Mesothelial cell of epicardium (in vitro differentiated cells): ENCODE measurements around the gene NOTCH1. TPM values are rescaled to one million over a fixed set of nuclear protein-coding genes. Genes with fewer than 3 reads are reported as not detected.

Experiments used
- DNase-seq, 2 experiments: peaks; one replicate each; pipeline ENCODE4 v3.0.0; 2021; ENCODE audit warnings: low spot score in 2 of 2; ENCODE audit not compliant: unreplicated experiment in 2 of 2
- H3K27ac Mint-ChIP-seq: 2 replicates; pipeline ENCODE4 v1.8.0; 2021; ENCODE audit warnings: mixed read lengths
- H3K27me3 Mint-ChIP-seq: 2 replicates; pipeline ENCODE4 v1.8.0; 2021; ENCODE audit warnings: low read depth, mixed read lengths
- H3K36me3 Mint-ChIP-seq: 2 replicates; pipeline ENCODE4 v1.8.0; 2021; ENCODE audit warnings: mixed read lengths
- H3K4me1 Mint-ChIP-seq: 2 replicates; pipeline ENCODE4 v1.8.0; 2021; ENCODE audit warnings: mixed read lengths
- H3K4me3 Mint-ChIP-seq: 2 replicates; pipeline ENCODE4 v1.8.0; 2021; ENCODE audit warnings: mild to moderate bottlenecking, moderate library complexity, mixed read lengths
- H3K9me3 Mint-ChIP-seq: 2 replicates; pipeline ENCODE4 v1.8.0; 2021; ENCODE audit warnings: mixed read lengths
- total RNA-seq: library from RNA; stranded (reverse); gene quantifications from 3 replicates; pipeline ENCODE4 v1.2.1, GENCODE V29; 2021
- TF ChIP-seq, protein P1 (sequence below): fragments of 200-600 bp; sonication (generic); IDR thresholded peaks from one replicate; pipeline ENCODE4 v1.5.0; 2021; ENCODE audit warnings: antibody characterized with exemption; ENCODE audit not compliant: unreplicated experiment

The NOTCH1 gene
- total RNA-seq, 1 donor from 2014 or later, result 107 TPM

DNA sequence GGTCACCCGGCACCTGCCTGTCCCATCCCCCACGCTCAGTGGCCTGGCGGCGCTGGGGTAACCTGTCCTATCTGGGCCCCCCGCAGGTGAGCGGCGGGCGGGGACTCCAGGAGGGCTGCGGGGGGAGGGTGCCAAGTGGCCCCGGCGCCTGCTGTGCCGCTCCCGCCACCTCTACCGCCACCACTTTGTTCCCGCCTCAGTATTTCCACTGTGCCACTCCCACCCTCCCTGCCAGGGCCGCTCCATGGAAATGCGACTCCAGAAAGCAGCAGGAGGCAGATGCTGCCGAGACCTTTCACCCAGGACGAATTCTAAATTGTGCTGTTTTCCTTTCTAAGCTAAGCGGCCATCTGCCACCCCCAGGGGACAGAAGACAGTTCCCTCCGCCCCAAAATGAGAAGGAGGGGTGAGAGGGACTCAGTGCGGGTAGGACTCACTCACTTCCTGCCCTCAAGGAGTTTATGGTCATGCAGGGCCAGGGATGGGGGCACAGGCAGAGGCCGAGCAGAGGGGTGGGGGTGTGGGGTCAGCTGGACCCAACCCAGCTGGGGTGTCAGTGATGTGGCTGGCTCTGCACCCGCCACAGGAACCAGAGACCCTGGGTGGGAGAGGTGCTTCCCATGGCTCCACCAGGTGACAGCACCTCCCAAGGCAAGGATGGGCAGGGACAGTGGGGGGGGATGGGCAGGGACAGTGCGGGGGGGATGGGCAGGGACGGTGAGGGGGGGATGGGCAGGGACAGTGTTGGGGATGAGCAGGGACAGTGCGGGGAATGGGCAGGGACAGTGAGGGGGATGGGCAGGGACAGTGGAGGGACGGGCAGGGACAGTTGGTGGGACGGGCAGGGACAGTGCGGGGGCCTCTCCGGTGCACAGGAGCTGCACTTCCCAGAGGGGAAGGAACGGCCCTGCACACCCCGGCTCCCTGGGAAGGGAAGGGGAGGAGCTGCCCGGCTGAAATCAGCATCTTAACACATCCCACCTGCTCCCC, 17.8 kb downstream of the NOTCH1 start:
- Mint-ChIP-seq H3K27me3 (no peaks in the 10 kb centered on the region), H3K27ac (peak overlapping the region; percentile 66), H3K4me3 (no peak overlapping the region), H3K4me1 (peaks cover 17% of the 10 kb centered on the region), H3K36me3 (no peaks in the 10 kb centered on the region), H3K9me3 (no peaks in the 10 kb centered on the region)
- DNase-seq, result no peak
- TF ChIP-seq, protein P1, sequence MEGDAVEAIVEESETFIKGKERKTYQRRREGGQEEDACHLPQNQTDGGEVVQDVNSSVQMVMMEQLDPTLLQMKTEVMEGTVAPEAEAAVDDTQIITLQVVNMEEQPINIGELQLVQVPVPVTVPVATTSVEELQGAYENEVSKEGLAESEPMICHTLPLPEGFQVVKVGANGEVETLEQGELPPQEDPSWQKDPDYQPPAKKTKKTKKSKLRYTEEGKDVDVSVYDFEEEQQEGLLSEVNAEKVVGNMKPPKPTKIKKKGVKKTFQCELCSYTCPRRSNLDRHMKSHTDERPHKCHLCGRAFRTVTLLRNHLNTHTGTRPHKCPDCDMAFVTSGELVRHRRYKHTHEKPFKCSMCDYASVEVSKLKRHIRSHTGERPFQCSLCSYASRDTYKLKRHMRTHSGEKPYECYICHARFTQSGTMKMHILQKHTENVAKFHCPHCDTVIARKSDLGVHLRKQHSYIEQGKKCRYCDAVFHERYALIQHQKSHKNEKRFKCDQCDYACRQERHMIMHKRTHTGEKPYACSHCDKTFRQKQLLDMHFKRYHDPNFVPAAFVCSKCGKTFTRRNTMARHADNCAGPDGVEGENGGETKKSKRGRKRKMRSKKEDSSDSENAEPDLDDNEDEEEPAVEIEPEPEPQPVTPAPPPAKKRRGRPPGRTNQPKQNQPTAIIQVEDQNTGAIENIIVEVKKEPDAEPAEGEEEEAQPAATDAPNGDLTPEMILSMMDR, result no peak

DNA sequence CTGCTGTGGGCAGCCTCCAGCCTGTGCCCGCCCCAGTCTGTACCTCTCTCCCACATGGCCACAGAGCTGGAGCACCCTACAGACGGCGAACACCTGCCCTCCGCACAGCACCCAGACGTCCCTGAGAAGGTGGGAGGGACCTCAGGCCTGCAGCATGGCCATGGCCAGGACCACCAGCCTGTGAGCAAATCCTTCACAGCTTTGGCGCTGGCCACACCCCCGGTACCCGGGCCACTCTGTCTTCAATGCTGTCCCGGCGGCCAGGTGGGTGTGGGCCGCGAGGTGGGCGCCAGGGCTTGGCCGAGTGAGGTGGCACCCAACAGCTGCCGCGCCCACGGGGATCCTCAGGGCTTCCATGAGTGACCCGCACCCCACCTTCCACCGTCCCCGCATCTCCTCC, 18.7 kb downstream of the NOTCH1 start:
- TF ChIP-seq, protein P1, result no peak
- DNase-seq, result no peak
- H3K27ac Mint-ChIP-seq, result no peak overlapping the region
- H3K9me3 Mint-ChIP-seq, result no peaks in the 10 kb centered on the region
- H3K27me3 Mint-ChIP-seq, result no peaks in the 10 kb centered on the region
- H3K4me3 Mint-ChIP-seq, result no peak overlapping the region
- H3K36me3 Mint-ChIP-seq, result no peaks in the 10 kb centered on the region
- H3K4me1 Mint-ChIP-seq, result peaks cover 13% of the 10 kb centered on the region

DNA sequence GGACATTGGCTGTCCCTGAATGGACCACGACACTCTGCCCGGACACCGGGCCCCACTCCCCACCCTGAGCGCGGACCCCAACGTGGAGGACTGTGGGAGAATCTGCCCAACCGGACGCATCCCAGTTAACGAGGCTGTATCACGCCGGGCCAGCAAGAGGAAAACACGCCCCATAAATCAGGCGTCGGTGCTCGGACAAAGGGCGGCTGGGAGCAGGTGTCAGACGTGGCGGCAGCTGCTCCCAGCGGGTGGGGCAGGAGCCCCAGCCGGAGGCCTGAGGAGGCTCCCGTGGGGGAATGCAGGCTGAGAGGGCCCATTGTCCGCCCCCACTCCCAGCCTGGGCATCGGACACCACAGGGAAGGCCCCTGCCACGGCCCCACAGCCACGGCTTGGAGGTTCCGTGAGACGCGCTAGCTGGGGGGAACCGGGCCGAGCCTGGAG, 19.2 kb downstream of the NOTCH1 start:
- no peak for DNase-seq
- no peak overlapping the region for H3K27ac Mint-ChIP-seq
- no peaks in the 10 kb centered on the region for H3K36me3 Mint-ChIP-seq
- TF ChIP-seq, protein P1, result no peak
- peaks cover 12% of the 10 kb centered on the region for H3K4me1 Mint-ChIP-seq
- H3K27me3 Mint-ChIP-seq, result no peaks in the 10 kb centered on the region
- H3K4me3 Mint-ChIP-seq, result no peak overlapping the region
- no peaks in the 10 kb centered on the region for H3K9me3 Mint-ChIP-seq

DNA sequence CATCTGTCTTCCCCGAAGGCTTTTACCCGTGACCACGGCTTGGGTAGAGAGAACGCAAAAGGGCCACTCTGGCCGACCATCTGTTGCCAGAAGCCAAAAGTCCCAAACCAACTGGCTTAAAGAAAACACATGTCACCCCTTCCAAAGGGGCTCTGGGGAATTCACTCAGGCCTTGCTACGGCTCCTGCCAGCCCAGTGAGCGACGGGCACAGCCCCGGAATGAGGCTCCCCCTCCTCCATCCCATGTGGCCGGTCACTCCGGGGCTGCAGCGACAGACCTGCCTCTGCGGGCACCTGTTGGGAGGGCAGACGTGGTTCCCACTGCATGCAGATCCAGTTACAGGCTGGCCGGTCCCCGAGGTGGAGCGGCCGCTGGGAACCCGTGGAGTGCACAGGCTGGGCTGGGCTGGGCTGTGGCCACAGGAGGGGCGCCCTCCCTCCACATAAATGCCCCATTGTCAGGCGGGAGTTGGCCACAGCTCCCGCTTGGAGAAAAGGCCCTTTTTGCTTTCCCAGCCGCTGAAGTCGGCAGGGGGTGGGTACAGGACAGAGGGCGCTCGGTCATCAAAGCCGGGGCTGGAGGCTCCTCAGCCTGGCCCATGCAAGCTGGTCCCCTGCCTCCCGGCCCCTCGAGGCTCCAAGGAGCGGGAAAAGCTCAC, 19.9 kb downstream of the NOTCH1 start:
- Mint-ChIP-seq H3K4me1 (peaks cover 10% of the 10 kb centered on the region), H3K4me3 (no peak overlapping the region), H3K27me3 (no peaks in the 10 kb centered on the region), H3K27ac (no peak overlapping the region), H3K9me3 (no peaks in the 10 kb centered on the region), H3K36me3 (no peaks in the 10 kb centered on the region)
- DNase-seq, result no peak
- TF ChIP-seq, protein P1, result no peak

DNA sequence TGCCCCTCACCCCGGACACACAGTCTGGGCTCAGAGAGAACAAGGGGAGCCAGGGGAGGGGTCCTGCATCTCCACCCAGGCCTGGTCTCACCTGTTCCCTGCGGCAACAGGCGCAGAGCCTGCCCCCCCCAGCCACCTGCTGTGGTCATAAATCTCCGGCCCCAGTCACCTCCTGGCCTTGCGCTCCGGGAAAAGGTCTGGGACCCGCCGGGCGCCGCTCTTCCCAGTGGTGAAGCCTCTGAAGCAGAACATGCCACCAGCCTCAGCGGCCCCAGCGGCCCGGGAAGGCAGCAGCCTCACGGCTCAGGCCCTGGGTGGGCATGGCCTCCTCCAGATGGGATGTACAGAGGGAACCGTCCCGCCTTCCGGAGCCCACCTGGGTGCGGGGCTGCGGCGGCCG, 20.6 kb downstream of the NOTCH1 start:
- Mint-ChIP-seq H3K9me3 (no peaks in the 10 kb centered on the region), H3K36me3 (no peaks in the 10 kb centered on the region), H3K4me3 (no peak overlapping the region), H3K27me3 (no peaks in the 10 kb centered on the region), H3K4me1 (peaks cover 9% of the 10 kb centered on the region), H3K27ac (no peak overlapping the region)
- TF ChIP-seq, protein P1, result no peak
- DNase-seq, result no peak
